GM12801 (cell line): ENCODE data around the gene ZNF737.

Source experiments
- CTCF ChIP-seq: IDR thresholded peaks from one replicate; pipeline ENCODE4 v1.5.1; 2011; ENCODE audit warnings: control low read depth; ENCODE audit not compliant: insufficient read length; ENCODE audit errors: extremely low read depth

ZNF737 gene

DNA sequence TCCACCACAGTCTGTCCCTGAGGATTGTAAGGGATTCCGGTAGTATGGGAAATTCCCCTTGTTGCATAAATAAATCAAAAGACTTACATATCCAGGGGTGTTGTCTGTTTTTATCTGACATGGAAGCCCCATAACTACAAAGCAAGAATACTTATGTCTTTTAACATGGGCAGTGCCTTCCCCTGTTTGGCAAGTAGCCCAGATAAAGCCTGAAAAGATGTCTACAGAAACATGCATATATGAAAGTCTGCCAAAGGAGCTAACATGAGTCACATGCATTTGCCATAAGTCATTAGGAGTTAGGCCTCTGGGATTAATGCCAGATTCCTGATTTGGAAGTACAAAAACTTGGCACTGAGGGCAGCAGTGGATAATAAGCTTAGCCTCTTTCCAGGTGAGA lies 62.1 kb downstream of the ZNF737 start:
- TF ChIP-seq CTCF: no peak
